GM23248 (cell line): ENCODE data around the gene VRTN. TPM values are rescaled to one million over a fixed set of nuclear protein-coding genes. Genes with fewer than 3 reads are reported as not detected.

ENCODE experiments used
- DNase-seq: peaks from one replicate; pipeline ENCODE4 v3.0.0-alpha.2; 2015
- H2AFZ ChIP-seq: fragments of 200-600 bp; sonication (generic); 2 replicates; pipeline ENCODE4 v1.6.1; 2016; ENCODE audit warnings: antibody characterized with exemption
- H3F3A ChIP-seq: fragments of 200-600 bp; sonication (generic); 2 replicates; pipeline ENCODE4 v1.6.1; 2016; ENCODE audit warnings: mild to moderate bottlenecking, antibody characterized with exemption, mixed run types; ENCODE audit not compliant: insufficient read depth
- H3K27ac ChIP-seq: fragments of 200-600 bp; sonication (generic); 2 replicates; pipeline ENCODE4 v1.5.1; 2016; ENCODE audit warnings: mild to moderate bottlenecking
- H3K27me3 ChIP-seq: fragments of 200-600 bp; sonication (generic); replicated peaks from 2 replicates; pipeline ENCODE4 v1.6.1; 2016; ENCODE audit warnings: mild to moderate bottlenecking; ENCODE audit not compliant: insufficient read depth
- H3K36me3 ChIP-seq: fragments of 200-600 bp; sonication (generic); 2 replicates; pipeline ENCODE4 v1.6.1; 2016; ENCODE audit warnings: low read depth, mild to moderate bottlenecking
- H3K4me1 ChIP-seq: fragments of 200-600 bp; sonication (generic); 2 replicates; pipeline ENCODE4 v1.6.1; 2016; ENCODE audit warnings: mild to moderate bottlenecking; ENCODE audit not compliant: insufficient read depth
- H3K4me2 ChIP-seq: fragments of 200-600 bp; sonication (generic); one replicate; pipeline ENCODE4 v1.6.1; 2016; ENCODE audit warnings: mild to moderate bottlenecking; ENCODE audit not compliant: unreplicated experiment
- H3K4me3 ChIP-seq: fragments of 200-600 bp; sonication (generic); 2 replicates; pipeline ENCODE4 v1.5.1; 2016; ENCODE audit warnings: mild to moderate bottlenecking
- H3K79me2 ChIP-seq: fragments of 200-600 bp; sonication (generic); 2 replicates; pipeline ENCODE4 v1.6.1; 2016; ENCODE audit warnings: mild to moderate bottlenecking; ENCODE audit not compliant: insufficient read depth
- H3K9ac ChIP-seq: fragments of 200-600 bp; sonication (generic); 2 replicates; pipeline ENCODE4 v1.6.1; 2016; ENCODE audit warnings: mild to moderate bottlenecking
- H3K9me2 ChIP-seq: fragments of 200-600 bp; sonication (generic); 2 replicates; pipeline ENCODE4 v1.6.1; 2016; ENCODE audit warnings: mixed run types, mild to moderate bottlenecking, moderate library complexity; ENCODE audit not compliant: insufficient read depth
- H3K9me3 ChIP-seq: fragments of 200-600 bp; sonication (generic); one replicate; pipeline ENCODE4 v1.6.1; 2017; ENCODE audit warnings: low read depth
- H4K20me1 ChIP-seq: fragments of 200-600 bp; sonication (generic); 2 replicates; pipeline ENCODE4 v1.6.0; 2016; ENCODE audit not compliant: insufficient read depth
- EZH2 ChIP-seq: fragments of 200-600 bp; sonication (generic); IDR thresholded peaks from 2 replicates; pipeline ENCODE4 v1.6.1; 2018; ENCODE audit warnings: antibody characterized with exemption, mild to moderate bottlenecking; ENCODE audit not compliant: insufficient read depth, poor library complexity, severe bottlenecking
- EZH2phosphoT487 ChIP-seq: fragments of 200-600 bp; sonication (generic); IDR thresholded peaks from 2 replicates; pipeline ENCODE4 v1.6.1; 2018; ENCODE audit warnings: antibody characterized with exemption, moderate library complexity, mild to moderate bottlenecking, low read depth; ENCODE audit not compliant: insufficient read depth
- WGBS, 2 experiments: methylation state at CpG; one replicate each; pipeline ENCODE4 v1.1.6; 2015 to 2017; ENCODE audit warnings: low lambda C conversion rate in 2 of 2, low coverage in 1 of 2; ENCODE audit errors: missing lambda C conversion rate in 2 of 2; 5-methylcytosine and 5-hydroxymethylcytosine counted together
- in situ Hi-C: fragments of 300-500 bp; cut with MboI; formaldehyde crosslinking; loops from 2 replicates; pipeline ENCODE4 v1.15.0; 2020
- polyA plus RNA-seq: library from polyadenylated mRNA; unstranded; fragments of >200 nt; fragmentation: Nextera tagmentation; extraction: Ambion mirVana; gene quantifications from 2 replicates; pipeline ENCODE4 v1.2.1, GENCODE V29; 2016
- total RNA-seq: library from RNA; depleted of rRNA; stranded (reverse); fragments of >200 nt; shearing (Covaris generic); gene quantifications from 2 replicates; pipeline ENCODE4 v1.2.3, GENCODE V29; 2014

Gene VRTN
- total and polyA plus RNA-seq, 2 experiments from 2014 or later = not detected

- Histone ChIP-seq H3K79me2 (peaks cover 40% of the 10 kb centered on the region), H4K20me1 (no peaks in the 10 kb centered on the region), H3K4me1 (peaks cover 17% of the 10 kb centered on the region), H3K9me2 (no peaks in the 10 kb centered on the region), H3K27me3 (no peaks in the 10 kb centered on the region), H3K4me2 (peak within 1 kb of the TSS; percentile 89), H3K9ac (peak within 1 kb of the TSS; percentile 83), H3K27ac (peak within 1 kb of the TSS; percentile 68), H3F3A (peaks cover 22% of the 10 kb centered on the region), H2AFZ (peak within 1 kb of the TSS; percentile 100), H3K9me3 (no peaks in the 10 kb centered on the region), H3K4me3 (peak within 1 kb of the TSS; percentile 88), H3K36me3 (no peaks in the 10 kb centered on the region)
- in situ Hi-C loops = no loop called here
- peak; percentile 94 for DNase-seq
- no peak for TF ChIP-seq EZH2
- TF ChIP-seq EZH2phosphoT487 = no peak
- WGBS, 2 experiments = 8 to 11% methylated on average over 57 to 58 of the region's 61 CpGs
Observed at GRCh38 chr14:74302634-74303569, 45.4 kb upstream of the VRTN start, which contains the start of gene ABCD4. TSS of gene ABCD4 (minus strand) at chr14:74302934. CDS start at chr14:74302912, 22 bp downstream.

- no peak overlapping the region for H2AFZ ChIP-seq
- no peaks in the 10 kb centered on the region for H4K20me1 ChIP-seq
- no peaks in the 10 kb centered on the region for H3K9me2 ChIP-seq
- H3K36me3 ChIP-seq = no peaks in the 10 kb centered on the region
- H3K4me1 ChIP-seq = no peaks in the 10 kb centered on the region
- no peak overlapping the region for H3K9ac ChIP-seq
- no peaks in the 10 kb centered on the region for H3F3A ChIP-seq
- in situ Hi-C loops = no loop called here
- H3K27me3 ChIP-seq = no peaks in the 10 kb centered on the region
- no peak for DNase-seq
- H3K4me3 ChIP-seq = no peak overlapping the region
- TF ChIP-seq EZH2phosphoT487 (no peak), EZH2 (no peak)
- WGBS, 2 experiments = 46 to 56% methylated on average over 5 of the region's 5 CpGs
- H3K79me2 ChIP-seq = no peaks in the 10 kb centered on the region
- H3K9me3 ChIP-seq = no peaks in the 10 kb centered on the region
- no peak overlapping the region for H3K4me2 ChIP-seq
- no peak overlapping the region for H3K27ac ChIP-seq
Observed at GRCh38 chr14:74308695-74309094, 39.6 kb upstream of the VRTN start.

- Histone ChIP-seq H3K4me1 (no peaks in the 10 kb centered on the region), H3K79me2 (no peaks in the 10 kb centered on the region)
Observed at GRCh38 chr14:74309125-74310022, 38.9 kb upstream of the VRTN start.

GRCh38 chr14:74312161-74312560 is 36.1 kb upstream of the VRTN start:
- H3K9ac ChIP-seq = no peak overlapping the region
- no peak for DNase-seq
- in situ Hi-C loops = no loop called here
- no peaks in the 10 kb centered on the region for H3K4me1 ChIP-seq
- H3K9me2 ChIP-seq = no peaks in the 10 kb centered on the region
- no peak overlapping the region for H3K4me2 ChIP-seq
- H3K79me2 ChIP-seq = no peaks in the 10 kb centered on the region
- no peak overlapping the region for H2AFZ ChIP-seq
- no peaks in the 10 kb centered on the region for H3F3A ChIP-seq
- H3K9me3 ChIP-seq = no peaks in the 10 kb centered on the region
- H3K27me3 ChIP-seq = peaks cover 4% of the 10 kb centered on the region
- no peak overlapping the region for H3K4me3 ChIP-seq
- no peak overlapping the region for H3K27ac ChIP-seq
- H4K20me1 ChIP-seq = no peaks in the 10 kb centered on the region
- no peaks in the 10 kb centered on the region for H3K36me3 ChIP-seq
- 25 to 41% methylated on average over 2 of the region's 2 CpGs for WGBS, 2 experiments
- no peak for TF ChIP-seq EZH2
- TF ChIP-seq EZH2phosphoT487 = no peak

More at GRCh38 chr14:74309125-74310022, 38.9 kb upstream of the VRTN start:
- no peak for DNase-seq
- Histone ChIP-seq H3K4me3 (no peak overlapping the region), H3K27ac (no peak overlapping the region), H3K27me3 (no peaks in the 10 kb centered on the region), H3F3A (no peaks in the 10 kb centered on the region), H3K9me3 (no peaks in the 10 kb centered on the region), H4K20me1 (no peaks in the 10 kb centered on the region), H3K9ac (no peak overlapping the region), H3K4me2 (no peak overlapping the region), H3K9me2 (no peaks in the 10 kb centered on the region), H3K36me3 (no peaks in the 10 kb centered on the region), H2AFZ (no peak overlapping the region)
- in situ Hi-C loops = no loop called here
- TF ChIP-seq EZH2phosphoT487 (no peak), EZH2 (no peak)
- 72 to 73% methylated on average over 8 of the region's 8 CpGs for WGBS, 2 experiments
